Stimulated activated effector memory CD8-positive, alpha-beta T cell treated with anti-CD3 and anti-CD28 coated beads, Interleukin-12 subunit alpha, Interleukin-12 subunit beta, amount 100 ng/mL, for 72 hours (primary cell): ENCODE measurements around the gene UROS.
A peak's percentile ranks its signal among the peaks of the same experiment; 100 is the strongest.

ENCODE experiments used
- ATAC-seq: fragments of 150-1000 bp; cut with Tn5 transposase; 2 replicates; pipeline ENCODE4 v1.10.0; 2021
- DNase-seq, 2 donors: peaks; one replicate each; pipeline ENCODE4 v3.0.0; 2021 to 2022; ENCODE audit warnings: low spot score in 2 of 2
- H3K27ac Mint-ChIP-seq: one replicate; pipeline ENCODE4 v1.8.0; 2022; ENCODE audit warnings: mild to moderate bottlenecking, mixed read lengths
- H3K36me3 Mint-ChIP-seq: one replicate; pipeline ENCODE4 v1.8.0; 2022; ENCODE audit warnings: mild to moderate bottlenecking, mixed read lengths
- H3K4me1 Mint-ChIP-seq: one replicate; pipeline ENCODE4 v1.8.0; 2022; ENCODE audit warnings: mixed read lengths
- H3K4me3 Mint-ChIP-seq: one replicate; pipeline ENCODE4 v1.8.0; 2022; ENCODE audit warnings: mild to moderate bottlenecking, mixed read lengths
- H3K9me3 Mint-ChIP-seq: one replicate; pipeline ENCODE4 v1.8.0; 2022; ENCODE audit warnings: mixed read lengths

Gene UROS

GRCh38 chr10:125822878-125823662 is at the start of gene UROS, which contains the start of gene BCCIP:
UROS (minus strand) TSS chr10:125823258; CDS start chr10:125816499, 6,759 bp downstream.
BCCIP (plus strand) TSS chr10:125823546; CDS start chr10:125823558, 12 bp downstream.
- peaks cover 29% of the 10 kb centered on the region for H3K4me1 Mint-ChIP-seq
- no peaks in the 10 kb centered on the region for H3K9me3 Mint-ChIP-seq
- DNase-seq (peak; percentile 87 to 95), ATAC-seq (peak; percentile 89)
- H3K27ac Mint-ChIP-seq: no peak within 1 kb of the TSS
- peaks cover 40% of the 10 kb centered on the region for H3K36me3 Mint-ChIP-seq
- no peak within 1 kb of the TSS for H3K4me3 Mint-ChIP-seq

- no peak overlapping the region for H3K27ac Mint-ChIP-seq
- peaks cover 11% of the 10 kb centered on the region for H3K36me3 Mint-ChIP-seq
- ATAC-seq (no peak), DNase-seq (no peak)
- H3K9me3 Mint-ChIP-seq: peaks cover 3% of the 10 kb centered on the region
- no peak overlapping the region for H3K4me3 Mint-ChIP-seq
- peaks cover 6% of the 10 kb centered on the region for H3K4me1 Mint-ChIP-seq
Observed at GRCh38 chr10:125871338-125871737, 48.3 kb upstream of the UROS start.

GRCh38 chr10:125868372-125868975 is 45.4 kb upstream of the UROS start:
- H3K4me1 Mint-ChIP-seq: no peaks in the 10 kb centered on the region
- H3K4me3 Mint-ChIP-seq: no peak overlapping the region
- H3K27ac Mint-ChIP-seq: no peak overlapping the region
- ATAC-seq: no peak
- H3K36me3 Mint-ChIP-seq: peaks cover 21% of the 10 kb centered on the region
- DNase-seq: no peak
- no peaks in the 10 kb centered on the region for H3K9me3 Mint-ChIP-seq

- peak; percentile 34 for ATAC-seq
- no peak for DNase-seq
- no peak overlapping the region for H3K27ac Mint-ChIP-seq
- no peak overlapping the region for H3K4me3 Mint-ChIP-seq
- H3K9me3 Mint-ChIP-seq: no peaks in the 10 kb centered on the region
- H3K4me1 Mint-ChIP-seq: no peaks in the 10 kb centered on the region
- H3K36me3 Mint-ChIP-seq: peaks cover 21% of the 10 kb centered on the region
Observed at GRCh38 chr10:125866421-125867029, 43.5 kb upstream of the UROS start.

DNA sequence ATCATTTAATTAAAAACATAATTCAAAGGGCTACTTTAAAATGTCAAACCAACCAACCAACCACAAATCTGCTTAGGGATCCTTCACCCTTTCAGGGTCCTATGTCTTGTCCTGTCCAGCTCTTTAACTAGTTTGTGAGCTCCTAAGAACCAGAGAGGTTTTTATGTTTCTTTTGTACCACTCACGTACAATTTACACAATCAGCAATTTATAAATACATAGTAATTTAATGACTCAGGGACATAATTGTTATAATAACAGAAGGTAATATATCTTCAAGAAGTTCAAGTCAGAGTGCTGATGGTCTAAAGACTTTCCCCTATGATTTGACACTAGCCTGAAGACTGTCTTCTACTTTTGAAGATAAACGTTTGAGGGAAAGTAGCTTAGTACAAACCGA is 42.1 kb upstream of the UROS start:
- H3K9me3 Mint-ChIP-seq: no peaks in the 10 kb centered on the region
- H3K27ac Mint-ChIP-seq: no peak overlapping the region
- ATAC-seq (no peak), DNase-seq (no peak)
- H3K36me3 Mint-ChIP-seq: peaks cover 21% of the 10 kb centered on the region
- no peak overlapping the region for H3K4me3 Mint-ChIP-seq
- no peaks in the 10 kb centered on the region for H3K4me1 Mint-ChIP-seq

GRCh38 chr10:125859128-125859817 is 36.2 kb upstream of the UROS start:
- H3K4me1 Mint-ChIP-seq: no peaks in the 10 kb centered on the region
- ATAC-seq (no peak), DNase-seq (no peak)
- H3K9me3 Mint-ChIP-seq: no peaks in the 10 kb centered on the region
- H3K4me3 Mint-ChIP-seq: no peak overlapping the region
- H3K36me3 Mint-ChIP-seq: peaks cover 18% of the 10 kb centered on the region
- H3K27ac Mint-ChIP-seq: no peak overlapping the region

DNA sequence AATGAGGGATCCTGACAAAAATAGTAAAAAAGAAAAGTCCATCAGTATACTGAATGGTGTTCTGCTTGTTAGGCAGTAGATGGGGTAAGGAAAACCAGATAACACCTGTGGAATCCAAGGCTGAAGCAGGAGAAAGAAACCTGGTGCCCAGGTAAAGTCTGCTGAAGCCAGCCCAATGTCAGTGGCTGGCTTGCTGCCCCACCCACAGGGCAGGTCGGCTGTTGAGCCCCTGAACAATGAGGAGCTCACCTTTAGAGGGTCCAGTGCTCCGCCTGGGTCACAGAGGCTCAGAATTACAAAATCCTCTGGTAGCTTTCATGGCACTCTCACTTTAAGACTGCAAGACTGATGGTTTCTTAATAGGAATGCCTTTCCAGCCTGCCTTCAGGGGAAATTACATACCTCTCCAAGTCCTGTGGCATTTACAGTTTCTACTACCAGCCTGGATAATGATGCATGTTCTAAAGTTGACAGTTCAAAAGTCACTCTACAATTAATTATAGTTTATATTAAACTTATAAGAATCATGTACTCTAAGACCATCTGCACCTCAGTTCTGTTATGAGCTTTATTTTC is 34.2 kb upstream of the UROS start:
- DNase-seq (no peak), ATAC-seq (no peak)
- H3K36me3 Mint-ChIP-seq: peaks cover 36% of the 10 kb centered on the region
- no peak overlapping the region for H3K27ac Mint-ChIP-seq
- H3K9me3 Mint-ChIP-seq: no peaks in the 10 kb centered on the region
- H3K4me1 Mint-ChIP-seq: no peaks in the 10 kb centered on the region
- H3K4me3 Mint-ChIP-seq: no peak overlapping the region

GRCh38 chr10:125852487-125852886 is 29.4 kb upstream of the UROS start:
- Mint-ChIP-seq H3K4me3 (no peak overlapping the region), H3K9me3 (no peaks in the 10 kb centered on the region), H3K36me3 (peaks cover 56% of the 10 kb centered on the region), H3K4me1 (no peaks in the 10 kb centered on the region), H3K27ac (no peak overlapping the region)
- ATAC-seq: no peak
- no peak for DNase-seq

DNA sequence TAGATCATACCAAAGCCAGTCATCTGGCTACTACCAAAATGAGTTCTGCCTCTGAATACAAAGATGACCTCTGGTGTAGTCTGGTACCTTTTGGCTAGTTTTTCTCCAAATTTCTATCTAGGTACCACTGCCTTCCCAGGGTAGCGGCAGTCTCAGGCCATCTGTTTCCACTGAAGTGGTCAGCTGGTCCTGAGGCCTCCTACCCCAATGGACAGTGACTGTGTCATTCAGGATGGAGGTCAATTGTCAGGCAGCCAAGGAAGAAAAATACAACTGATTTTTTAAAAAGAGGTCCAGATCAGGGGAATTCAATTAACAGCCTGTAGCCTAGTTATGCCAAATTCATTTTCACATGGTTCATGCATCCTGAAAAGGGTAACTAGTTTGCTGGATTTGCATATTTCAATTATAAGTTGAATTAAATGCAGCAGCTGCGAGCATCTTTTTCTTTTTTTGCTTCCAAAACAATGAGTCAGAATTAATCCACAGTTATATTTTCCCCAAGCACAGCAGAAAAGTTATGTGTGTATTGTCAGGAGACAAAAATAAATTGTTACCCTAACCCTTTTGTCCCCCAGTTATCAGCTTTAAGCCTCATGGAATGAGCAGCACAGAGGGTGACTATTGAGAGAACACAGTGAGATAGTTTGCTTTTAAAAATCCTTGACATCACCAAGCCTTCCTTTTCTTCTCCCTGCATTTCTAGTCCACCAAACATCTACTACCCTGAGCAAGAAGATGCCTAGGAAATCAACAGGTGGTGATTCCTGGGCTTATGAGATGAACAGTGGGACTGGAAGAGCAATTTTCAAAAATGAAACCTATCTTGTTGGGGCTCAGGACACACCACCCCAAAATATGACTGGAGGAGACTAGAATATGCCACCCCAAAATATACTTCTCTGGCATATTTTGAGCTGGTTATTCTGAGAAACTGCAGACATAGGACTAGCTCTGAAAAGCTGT is 28.0 kb upstream of the UROS start:
- Mint-ChIP-seq H3K36me3 (peaks cover 62% of the 10 kb centered on the region), H3K4me3 (no peak overlapping the region), H3K4me1 (no peaks in the 10 kb centered on the region), H3K9me3 (no peaks in the 10 kb centered on the region), H3K27ac (peak overlapping the region; percentile 32)
- no peak for ATAC-seq
- no peak for DNase-seq

- peaks cover 59% of the 10 kb centered on the region for H3K36me3 Mint-ChIP-seq
- ATAC-seq (no peak), DNase-seq (no peak)
- no peak overlapping the region for H3K27ac Mint-ChIP-seq
- H3K4me3 Mint-ChIP-seq: no peak overlapping the region
- no peaks in the 10 kb centered on the region for H3K4me1 Mint-ChIP-seq
- H3K9me3 Mint-ChIP-seq: no peaks in the 10 kb centered on the region
Observed at GRCh38 chr10:125849448-125849847, 26.4 kb upstream of the UROS start.

DNA sequence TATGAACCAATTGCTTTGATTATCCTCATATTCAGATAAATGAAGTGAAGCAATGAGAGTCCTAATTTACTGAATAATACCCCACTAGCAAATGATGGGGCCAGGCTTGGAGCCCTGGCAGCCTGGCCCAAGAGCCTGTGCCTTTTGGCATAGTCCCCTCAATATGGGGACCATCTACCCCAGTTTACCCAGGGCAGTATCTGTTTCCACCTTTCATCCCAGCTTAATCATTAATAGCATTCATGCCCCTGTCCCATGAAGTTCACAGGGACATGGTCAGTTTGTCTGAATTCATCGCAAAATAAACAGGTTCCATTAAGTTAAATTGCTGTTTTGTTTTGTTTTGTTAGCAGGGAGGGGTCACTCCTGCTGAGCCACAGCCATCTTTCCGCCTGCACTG is 25.8 kb upstream of the UROS start:
- ATAC-seq (no peak), DNase-seq (no peak)
- H3K27ac Mint-ChIP-seq: no peak overlapping the region
- peaks cover 55% of the 10 kb centered on the region for H3K36me3 Mint-ChIP-seq
- no peaks in the 10 kb centered on the region for H3K9me3 Mint-ChIP-seq
- H3K4me3 Mint-ChIP-seq: no peak overlapping the region
- H3K4me1 Mint-ChIP-seq: no peaks in the 10 kb centered on the region

- Mint-ChIP-seq H3K36me3 (peaks cover 50% of the 10 kb centered on the region), H3K9me3 (no peaks in the 10 kb centered on the region), H3K27ac (no peak overlapping the region), H3K4me3 (no peak overlapping the region), H3K4me1 (no peaks in the 10 kb centered on the region)
- ATAC-seq (no peak), DNase-seq (no peak)
Observed at GRCh38 chr10:125848371-125848770, 25.3 kb upstream of the UROS start.

DNA sequence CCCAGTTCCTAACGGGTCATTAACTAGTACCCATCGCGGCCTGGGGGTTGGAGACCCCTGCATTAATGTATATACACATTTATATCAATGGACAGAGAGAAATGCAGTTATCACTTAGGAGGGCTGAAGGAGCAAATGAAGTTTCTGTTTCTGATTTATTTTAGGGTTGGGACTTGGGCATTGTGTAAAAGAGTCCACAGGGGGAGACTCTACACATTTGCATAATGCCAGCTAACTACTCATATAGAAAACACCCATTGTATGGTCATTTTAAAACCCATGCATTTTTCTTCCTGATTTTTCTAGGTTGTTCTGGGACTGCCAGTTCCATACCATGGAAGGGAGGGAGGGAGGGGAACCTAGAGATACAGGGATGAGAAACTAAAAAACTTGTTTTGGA is 23.8 kb upstream of the UROS start:
- no peak overlapping the region for H3K4me3 Mint-ChIP-seq
- DNase-seq (no peak), ATAC-seq (no peak)
- peaks cover 43% of the 10 kb centered on the region for H3K36me3 Mint-ChIP-seq
- H3K27ac Mint-ChIP-seq: no peak overlapping the region
- H3K4me1 Mint-ChIP-seq: no peaks in the 10 kb centered on the region
- no peaks in the 10 kb centered on the region for H3K9me3 Mint-ChIP-seq

DNA sequence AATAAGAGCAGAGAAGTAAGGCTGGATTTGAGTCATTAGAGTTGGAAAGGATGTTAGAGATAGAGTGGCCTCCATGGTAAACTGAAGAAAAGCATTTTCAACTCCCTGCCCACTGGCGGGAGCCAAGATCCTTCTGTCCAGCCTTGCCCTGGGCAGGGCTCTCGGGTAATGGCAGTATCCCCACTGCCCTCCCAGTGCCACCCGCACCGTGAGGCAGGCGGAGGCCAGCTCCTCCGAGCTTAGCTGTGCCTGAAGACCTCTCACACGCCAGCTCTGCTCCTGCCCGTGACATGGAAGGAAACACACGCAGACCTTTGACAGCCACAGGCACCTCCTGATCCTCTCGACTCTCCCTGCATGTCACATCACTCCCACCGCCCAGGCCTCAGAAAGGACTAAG is 22.6 kb upstream of the UROS start:
- Mint-ChIP-seq H3K4me3 (no peak overlapping the region), H3K36me3 (peaks cover 43% of the 10 kb centered on the region), H3K4me1 (no peaks in the 10 kb centered on the region), H3K27ac (no peak overlapping the region), H3K9me3 (no peaks in the 10 kb centered on the region)
- no peak for DNase-seq
- ATAC-seq: no peak
